Measurements from ENCODE around the gene GPT2.

The GPT2 gene

GRCh38 chr16:46858151-46858550 lies 26.0 kb upstream of the GPT2 start:
- no peak overlapping the region for H3K27ac ChIP-seq (ENCODE audit: low read length, poor library complexity, severe bottlenecking)
- H3K4me3 ChIP-seq (ENCODE audit: insufficient read depth in 1 of 2, low read depth in 1 of 2, low read length in 2 of 2) = no peak overlapping the region
- H3K14ac ChIP-seq (ENCODE audit: low read length in 2 of 2) = no peak overlapping the region
- no peak overlapping the region for H2AFZ ChIP-seq (ENCODE audit: low read depth, low read length)
- H4K8ac ChIP-seq (ENCODE audit: low read length) = no peak overlapping the region
- H3K9ac ChIP-seq (ENCODE audit: low read length) = no peak overlapping the region
- H2BK120ac ChIP-seq (ENCODE audit: low read depth, low read length) = no peak overlapping the region
- no peak overlapping the region for H3K4me2 ChIP-seq (ENCODE audit: low read length, poor library complexity, severe bottlenecking)
- H4K91ac ChIP-seq (ENCODE audit: low read length) = no peak overlapping the region
- 97% methylated on average over 6 of the region's 6 CpGs for WGBS
- H3K79me1 ChIP-seq (replicated peaks; ENCODE audit: low read length, poor library complexity, severe bottlenecking) = no peaks in the 10 kb centered on the region
- H3K36me3 ChIP-seq (ENCODE audit: control insufficient read depth in 1 of 2, insufficient read depth in 2 of 2, low read depth in 1 of 2, low read length in 2 of 2) = no peaks in the 10 kb centered on the region
- no peak for DNase-seq
- no peaks in the 10 kb centered on the region for H3K9me3 ChIP-seq (ENCODE audit: control insufficient read depth, low read length)
- no peaks in the 10 kb centered on the region for H3K4me1 ChIP-seq (ENCODE audit: control insufficient read depth, insufficient read depth, low read depth, low read length)
- H3K18ac ChIP-seq (ENCODE audit: low read depth in 1 of 2, low read length in 2 of 2) = no peak overlapping the region
- H2BK5ac ChIP-seq (ENCODE audit: low read depth, low read length, poor library complexity, severe bottlenecking) = no peak overlapping the region
- no peaks in the 10 kb centered on the region for H3K27me3 ChIP-seq (ENCODE audit: control insufficient read depth in 1 of 2, insufficient read depth in 1 of 2, low read length in 2 of 2)
- H2AK5ac ChIP-seq (ENCODE audit: low read length, severe bottlenecking) = no peak overlapping the region
- H2BK12ac ChIP-seq (ENCODE audit: low read length in 2 of 2) = no peak overlapping the region
- H3K4ac ChIP-seq (ENCODE audit: low read depth in 1 of 2, low read length in 2 of 2) = no peak overlapping the region
- H3K23ac ChIP-seq (ENCODE audit: low read length in 2 of 2) = no peak overlapping the region
- H2BK15ac ChIP-seq (ENCODE audit: low read depth, poor library complexity, severe bottlenecking) = no peak overlapping the region

GRCh38 chr16:46859719-46860152 lies 24.4 kb upstream of the GPT2 start:
- Histone ChIP-seq H2BK120ac (ENCODE audit: low read depth, low read length) (no peak overlapping the region), H3K36me3 (ENCODE audit: control insufficient read depth in 1 of 2, insufficient read depth in 2 of 2, low read depth in 1 of 2, low read length in 2 of 2) (no peaks in the 10 kb centered on the region), H2BK15ac (ENCODE audit: low read depth, poor library complexity, severe bottlenecking) (no peak overlapping the region), H3K14ac (ENCODE audit: low read length in 2 of 2) (no peak overlapping the region), H4K8ac (ENCODE audit: low read length) (no peak overlapping the region), H3K79me1 (replicated peaks; ENCODE audit: low read length, poor library complexity, severe bottlenecking) (no peaks in the 10 kb centered on the region), H2AK5ac (ENCODE audit: low read length, severe bottlenecking) (no peak overlapping the region), H3K9me3 (ENCODE audit: control insufficient read depth, low read length) (no peaks in the 10 kb centered on the region), H3K27ac (ENCODE audit: low read length, poor library complexity, severe bottlenecking) (no peak overlapping the region), H3K4me1 (ENCODE audit: control insufficient read depth, insufficient read depth, low read depth, low read length) (no peaks in the 10 kb centered on the region), H3K4ac (ENCODE audit: low read depth in 1 of 2, low read length in 2 of 2) (no peak overlapping the region), H3K9ac (ENCODE audit: low read length) (no peak overlapping the region), H4K91ac (ENCODE audit: low read length) (no peak overlapping the region), H2AFZ (ENCODE audit: low read depth, low read length) (peak overlapping the region; percentile 18), H3K4me2 (ENCODE audit: low read length, poor library complexity, severe bottlenecking) (no peak overlapping the region), H2BK5ac (ENCODE audit: low read depth, low read length, poor library complexity, severe bottlenecking) (no peak overlapping the region), H3K4me3 (ENCODE audit: insufficient read depth in 1 of 2, low read depth in 1 of 2, low read length in 2 of 2) (no peak overlapping the region), H3K18ac (ENCODE audit: low read depth in 1 of 2, low read length in 2 of 2) (no peak overlapping the region), H3K27me3 (ENCODE audit: control insufficient read depth in 1 of 2, insufficient read depth in 1 of 2, low read length in 2 of 2) (no peaks in the 10 kb centered on the region), H3K23ac (ENCODE audit: low read length in 2 of 2) (no peak overlapping the region), H2BK12ac (ENCODE audit: low read length in 2 of 2) (no peak overlapping the region)
- DNase-seq = peak; percentile 86
- WGBS = 17% methylated on average over 5 of the region's 5 CpGs

- Histone ChIP-seq H3K79me1 (replicated peaks; ENCODE audit: low read length, poor library complexity, severe bottlenecking) (no peaks in the 10 kb centered on the region), H3K27ac (ENCODE audit: low read length, poor library complexity, severe bottlenecking) (no peak overlapping the region), H2BK15ac (ENCODE audit: low read depth, poor library complexity, severe bottlenecking) (no peak overlapping the region), H3K4me3 (ENCODE audit: insufficient read depth in 1 of 2, low read depth in 1 of 2, low read length in 2 of 2) (no peak overlapping the region), H3K9ac (ENCODE audit: low read length) (no peak overlapping the region), H2BK12ac (ENCODE audit: low read length in 2 of 2) (no peak overlapping the region), H3K18ac (ENCODE audit: low read depth in 1 of 2, low read length in 2 of 2) (no peak overlapping the region), H2AK5ac (ENCODE audit: low read length, severe bottlenecking) (no peak overlapping the region), H4K8ac (ENCODE audit: low read length) (no peak overlapping the region), H3K4ac (ENCODE audit: low read depth in 1 of 2, low read length in 2 of 2) (no peak overlapping the region), H3K4me1 (ENCODE audit: control insufficient read depth, insufficient read depth, low read depth, low read length) (no peaks in the 10 kb centered on the region), H4K91ac (ENCODE audit: low read length) (no peak overlapping the region), H3K9me3 (ENCODE audit: control insufficient read depth, low read length) (no peaks in the 10 kb centered on the region), H3K27me3 (ENCODE audit: control insufficient read depth in 1 of 2, insufficient read depth in 1 of 2, low read length in 2 of 2) (no peaks in the 10 kb centered on the region), H2BK5ac (ENCODE audit: low read depth, low read length, poor library complexity, severe bottlenecking) (no peak overlapping the region), H3K4me2 (ENCODE audit: low read length, poor library complexity, severe bottlenecking) (no peak overlapping the region), H3K36me3 (ENCODE audit: control insufficient read depth in 1 of 2, insufficient read depth in 2 of 2, low read depth in 1 of 2, low read length in 2 of 2) (no peaks in the 10 kb centered on the region), H2AFZ (ENCODE audit: low read depth, low read length) (no peak overlapping the region), H3K23ac (ENCODE audit: low read length in 2 of 2) (no peak overlapping the region), H3K14ac (ENCODE audit: low read length in 2 of 2) (no peak overlapping the region), H2BK120ac (ENCODE audit: low read depth, low read length) (no peak overlapping the region)
- WGBS = 96% methylated on average over 13 of the region's 16 CpGs
- DNase-seq = no peak
Observed at GRCh38 chr16:46862555-46863447, 21.4 kb upstream of the GPT2 start.

GRCh38 chr16:46866286-46866685 lies 17.9 kb upstream of the GPT2 start:
- no peak overlapping the region for H3K27ac ChIP-seq (ENCODE audit: low read length, poor library complexity, severe bottlenecking)
- no peak overlapping the region for H3K4me3 ChIP-seq (ENCODE audit: insufficient read depth in 1 of 2, low read depth in 1 of 2, low read length in 2 of 2)
- no peaks in the 10 kb centered on the region for H3K36me3 ChIP-seq (ENCODE audit: control insufficient read depth in 1 of 2, insufficient read depth in 2 of 2, low read depth in 1 of 2, low read length in 2 of 2)
- H2BK15ac ChIP-seq (ENCODE audit: low read depth, poor library complexity, severe bottlenecking) = no peak overlapping the region
- no peak overlapping the region for H2BK12ac ChIP-seq (ENCODE audit: low read length in 2 of 2)
- H2BK5ac ChIP-seq (ENCODE audit: low read depth, low read length, poor library complexity, severe bottlenecking) = no peak overlapping the region
- no peak overlapping the region for H2AFZ ChIP-seq (ENCODE audit: low read depth, low read length)
- 67% methylated on average over 1 of the region's 1 CpG for WGBS
- no peak overlapping the region for H4K91ac ChIP-seq (ENCODE audit: low read length)
- H3K4me1 ChIP-seq (ENCODE audit: control insufficient read depth, insufficient read depth, low read depth, low read length) = peaks cover 2% of the 10 kb centered on the region
- H3K27me3 ChIP-seq (ENCODE audit: control insufficient read depth in 1 of 2, insufficient read depth in 1 of 2, low read length in 2 of 2) = peaks cover 0 to 8% of the 10 kb centered on the region in 2 experiments
- no peak overlapping the region for H2AK5ac ChIP-seq (ENCODE audit: low read length, severe bottlenecking)
- H3K14ac ChIP-seq (ENCODE audit: low read length in 2 of 2) = no peak overlapping the region
- no peak overlapping the region for H3K23ac ChIP-seq (ENCODE audit: low read length in 2 of 2)
- DNase-seq = no peak
- no peak overlapping the region for H3K4me2 ChIP-seq (ENCODE audit: low read length, poor library complexity, severe bottlenecking)
- H4K8ac ChIP-seq (ENCODE audit: low read length) = no peak overlapping the region
- H2BK120ac ChIP-seq (ENCODE audit: low read depth, low read length) = no peak overlapping the region
- no peak overlapping the region for H3K18ac ChIP-seq (ENCODE audit: low read depth in 1 of 2, low read length in 2 of 2)
- no peak overlapping the region for H3K9ac ChIP-seq (ENCODE audit: low read length)
- no peaks in the 10 kb centered on the region for H3K79me1 ChIP-seq (replicated peaks; ENCODE audit: low read length, poor library complexity, severe bottlenecking)
- no peak overlapping the region for H3K4ac ChIP-seq (ENCODE audit: low read depth in 1 of 2, low read length in 2 of 2)
- H3K9me3 ChIP-seq (ENCODE audit: control insufficient read depth, low read length) = no peaks in the 10 kb centered on the region

Data from mesenchymal stem cell (in vitro differentiated cells and primary cell).